NCI-H1436 treated with DMSO at 0.1 percent for 48 hours (cell line): ENCODE results near the gene MYL9.
"Not testable (repeated sequence)": the region's sequence is repeated elsewhere in the genome, so short reads cannot be mapped to it uniquely, and the experiment has no call there.

Experiments
- DNase-seq: peaks from one replicate; lab custom pipeline; 2025; lab: John Stamatoyannopoulos, UW

Gene MYL9

GRCh38 chr20:36549628-36549941 is 8.3 kb downstream of the MYL9 start:
- DNase-seq: no peak

- DNase-seq: no peak
Observed at GRCh38 chr20:36549942-36550789, 8.8 kb downstream of the MYL9 start.

- DNase-seq: no peak
Observed at GRCh38 chr20:36550790-36551299, 9.5 kb downstream of the MYL9 start.

- no peak for DNase-seq
Observed at GRCh38 chr20:36555248-36555647, 13.9 kb downstream of the MYL9 start.

GRCh38 chr20:36562724-36563123 is 21.4 kb downstream of the MYL9 start:
- DNase-seq: no peak

GRCh38 chr20:36563374-36563773 is 22.1 kb downstream of the MYL9 start:
- no peak for DNase-seq

- DNase-seq: not testable (repeated sequence)
Observed at GRCh38 chr20:36564078-36564725, 22.9 kb downstream of the MYL9 start.

- DNase-seq: not testable (repeated sequence)
Observed at GRCh38 chr20:36564726-36565121, 23.4 kb downstream of the MYL9 start.

GRCh38 chr20:36565520-36565919 is 24.2 kb downstream of the MYL9 start:
- no peak for DNase-seq

- DNase-seq: no peak
Observed at GRCh38 chr20:36569847-36570429, 28.6 kb downstream of the MYL9 start.

- DNase-seq: no peak
Observed at GRCh38 chr20:36571564-36572504, 30.5 kb downstream of the MYL9 start.

- no peak for DNase-seq
Observed at GRCh38 chr20:36572701-36573102, 31.4 kb downstream of the MYL9 start.

GRCh38 chr20:36573103-36573797 is 31.9 kb downstream of the MYL9 start, which contains the start of gene TGIF2:
Gene TGIF2 (plus strand): TSS chr20:36573597. CDS start chr20:36578775, 5,178 bp downstream.
- DNase-seq: no peak

GRCh38 chr20:36573798-36574365 is 32.6 kb downstream of the MYL9 start:
- no peak for DNase-seq

- DNase-seq: no peak
Observed at GRCh38 chr20:36574366-36575135, 33.2 kb downstream of the MYL9 start.

GRCh38 chr20:36576081-36576445 is 34.7 kb downstream of the MYL9 start:
- DNase-seq: no peak

- DNase-seq: no peak
Observed at GRCh38 chr20:36578356-36579041, 37.2 kb downstream of the MYL9 start.

- DNase-seq: no peak
Observed at GRCh38 chr20:36579996-36580545, 38.8 kb downstream of the MYL9 start.

GRCh38 chr20:36582322-36582721 is 41.0 kb downstream of the MYL9 start:
- DNase-seq: no peak
